NCI-H524 (cell line): ENCODE data around the gene CACNG8.
"Not testable (repeated sequence)": the region's sequence is repeated elsewhere in the genome, so short reads cannot be mapped to it uniquely, and the experiment has no call there.

Experiments used
- DNase-seq, 2 experiments: peaks; one replicate each; lab custom pipeline; 2025; lab: John Stamatoyannopoulos, UW

Gene CACNG8

GRCh38 chr19:53962887-53963431, at the start of gene CACNG8:
Gene CACNG8, plus strand, starts transcription at chr19:53962937.
- no peak for DNase-seq

GRCh38 chr19:53915000-53915399, 47.7 kb upstream of the CACNG8 start:
- DNase-seq = no peak

- no peak for DNase-seq
Observed at GRCh38 chr19:53916004-53916403, 46.7 kb upstream of the CACNG8 start.

- no peak for DNase-seq
Observed at GRCh38 chr19:53917356-53917755, 45.4 kb upstream of the CACNG8 start.

- DNase-seq = no peak
Observed at GRCh38 chr19:53927739-53928138, 35.0 kb upstream of the CACNG8 start.

GRCh38 chr19:53936029-53936428, 26.7 kb upstream of the CACNG8 start:
- DNase-seq = no peak

- DNase-seq = no peak
Observed at GRCh38 chr19:53942001-53942786, 20.5 kb upstream of the CACNG8 start.

GRCh38 chr19:53944416-53944815, 18.3 kb upstream of the CACNG8 start:
- DNase-seq = no peak

GRCh38 chr19:53944933-53945332, 17.8 kb upstream of the CACNG8 start:
- DNase-seq = no peak

GRCh38 chr19:53945441-53945840, 17.3 kb upstream of the CACNG8 start:
- DNase-seq = no peak

- DNase-seq = no peak
Observed at GRCh38 chr19:53945998-53946397, 16.7 kb upstream of the CACNG8 start.

- DNase-seq = no peak
Observed at GRCh38 chr19:53947624-53948023, 15.1 kb upstream of the CACNG8 start.

- DNase-seq = not testable (repeated sequence)
Observed at GRCh38 chr19:53948611-53949010, 14.1 kb upstream of the CACNG8 start.

GRCh38 chr19:53951436-53951835, 11.3 kb upstream of the CACNG8 start:
- no peak for DNase-seq

GRCh38 chr19:53951947-53952346, 10.8 kb upstream of the CACNG8 start:
- no peak for DNase-seq

- DNase-seq = no peak
Observed at GRCh38 chr19:53953383-53953782, 9.4 kb upstream of the CACNG8 start.

- no peak for DNase-seq
Observed at GRCh38 chr19:53957448-53958167, 5.1 kb upstream of the CACNG8 start.

GRCh38 chr19:53958168-53958571, 4.6 kb upstream of the CACNG8 start:
- DNase-seq = no peak

- no peak for DNase-seq
Observed at GRCh38 chr19:53958823-53959757, 3.6 kb upstream of the CACNG8 start.

GRCh38 chr19:53960187-53960586, 2.5 kb upstream of the CACNG8 start:
- no peak for DNase-seq

GRCh38 chr19:53960886-53961285, 1.9 kb upstream of the CACNG8 start:
- DNase-seq = no peak
